Lower leg skin (tissue), 3 donors: ENCODE results near the gene ZNF74.
"Not testable (repeated sequence)": the region's sequence is repeated elsewhere in the genome, so short reads cannot be mapped to it uniquely, and the experiment has no call there.

Experiments
- POLR2A ChIP-seq, 2 donors: fragments of 450-650 bp; IDR thresholded peaks; one replicate each; pipeline ENCODE4 v1.6.1; 2016 to 2017; ENCODE audit warnings: antibody characterized with exemption in 2 of 2, mild to moderate bottlenecking in 1 of 2, moderate library complexity in 1 of 2
- TF ChIP-seq, protein P1 (sequence below), 3 donors: fragments of 450-650 bp; IDR thresholded peaks; one replicate each; pipeline ENCODE4 v1.5.1; 2016; ENCODE audit warnings: antibody characterized with exemption in 3 of 3, mild to moderate bottlenecking in 3 of 3, moderate library complexity in 2 of 3

DNA sequence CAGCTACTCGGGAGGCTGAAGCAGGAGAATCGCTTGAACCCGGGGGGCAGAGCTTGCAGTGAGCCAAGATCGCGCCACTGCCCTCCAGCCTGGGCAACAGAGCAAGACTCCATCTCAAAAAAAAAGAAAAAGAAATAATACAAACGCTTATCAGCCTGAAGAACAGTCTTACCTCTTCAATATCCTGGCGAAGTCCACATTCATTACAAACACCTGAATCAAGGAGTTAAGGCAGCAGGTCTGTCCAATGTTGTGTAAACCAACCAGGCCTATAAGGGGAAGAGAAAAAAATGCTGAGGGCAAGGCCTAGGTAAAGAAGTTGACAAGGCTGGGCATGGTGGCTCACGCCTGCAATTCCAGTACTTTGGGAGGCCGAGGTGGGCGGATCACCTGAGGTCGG is 17.0 kb upstream of the ZNF74 start:
- TF ChIP-seq, protein P1, sequence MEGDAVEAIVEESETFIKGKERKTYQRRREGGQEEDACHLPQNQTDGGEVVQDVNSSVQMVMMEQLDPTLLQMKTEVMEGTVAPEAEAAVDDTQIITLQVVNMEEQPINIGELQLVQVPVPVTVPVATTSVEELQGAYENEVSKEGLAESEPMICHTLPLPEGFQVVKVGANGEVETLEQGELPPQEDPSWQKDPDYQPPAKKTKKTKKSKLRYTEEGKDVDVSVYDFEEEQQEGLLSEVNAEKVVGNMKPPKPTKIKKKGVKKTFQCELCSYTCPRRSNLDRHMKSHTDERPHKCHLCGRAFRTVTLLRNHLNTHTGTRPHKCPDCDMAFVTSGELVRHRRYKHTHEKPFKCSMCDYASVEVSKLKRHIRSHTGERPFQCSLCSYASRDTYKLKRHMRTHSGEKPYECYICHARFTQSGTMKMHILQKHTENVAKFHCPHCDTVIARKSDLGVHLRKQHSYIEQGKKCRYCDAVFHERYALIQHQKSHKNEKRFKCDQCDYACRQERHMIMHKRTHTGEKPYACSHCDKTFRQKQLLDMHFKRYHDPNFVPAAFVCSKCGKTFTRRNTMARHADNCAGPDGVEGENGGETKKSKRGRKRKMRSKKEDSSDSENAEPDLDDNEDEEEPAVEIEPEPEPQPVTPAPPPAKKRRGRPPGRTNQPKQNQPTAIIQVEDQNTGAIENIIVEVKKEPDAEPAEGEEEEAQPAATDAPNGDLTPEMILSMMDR (IDR thresholded peaks at IDR 0.05), result not testable (repeated sequence)
- TF ChIP-seq POLR2A (IDR thresholded peaks at IDR 0.05), result not testable (repeated sequence)
